ENCODE measurements around the gene ENAM.

DNA sequence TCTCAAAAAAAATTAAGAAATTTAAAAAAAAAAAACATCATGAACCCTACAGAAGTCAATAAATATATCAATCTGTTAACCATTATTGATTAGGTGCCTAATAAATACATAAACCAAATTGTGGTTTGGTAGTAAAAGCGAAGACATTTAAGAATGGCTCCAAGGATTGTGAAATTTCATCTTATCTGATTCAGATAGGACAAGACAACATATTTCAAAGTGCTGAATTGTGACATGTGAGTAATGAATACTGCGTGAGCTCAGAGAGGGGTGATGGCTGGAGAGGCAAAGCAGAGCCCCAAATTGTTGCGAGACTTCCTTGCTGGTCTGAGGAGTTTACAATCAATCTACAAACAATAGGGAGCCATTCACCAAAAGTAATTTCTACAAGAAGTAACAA lies 28.2 kb upstream of the ENAM start:
- TF ChIP-seq, protein P1, sequence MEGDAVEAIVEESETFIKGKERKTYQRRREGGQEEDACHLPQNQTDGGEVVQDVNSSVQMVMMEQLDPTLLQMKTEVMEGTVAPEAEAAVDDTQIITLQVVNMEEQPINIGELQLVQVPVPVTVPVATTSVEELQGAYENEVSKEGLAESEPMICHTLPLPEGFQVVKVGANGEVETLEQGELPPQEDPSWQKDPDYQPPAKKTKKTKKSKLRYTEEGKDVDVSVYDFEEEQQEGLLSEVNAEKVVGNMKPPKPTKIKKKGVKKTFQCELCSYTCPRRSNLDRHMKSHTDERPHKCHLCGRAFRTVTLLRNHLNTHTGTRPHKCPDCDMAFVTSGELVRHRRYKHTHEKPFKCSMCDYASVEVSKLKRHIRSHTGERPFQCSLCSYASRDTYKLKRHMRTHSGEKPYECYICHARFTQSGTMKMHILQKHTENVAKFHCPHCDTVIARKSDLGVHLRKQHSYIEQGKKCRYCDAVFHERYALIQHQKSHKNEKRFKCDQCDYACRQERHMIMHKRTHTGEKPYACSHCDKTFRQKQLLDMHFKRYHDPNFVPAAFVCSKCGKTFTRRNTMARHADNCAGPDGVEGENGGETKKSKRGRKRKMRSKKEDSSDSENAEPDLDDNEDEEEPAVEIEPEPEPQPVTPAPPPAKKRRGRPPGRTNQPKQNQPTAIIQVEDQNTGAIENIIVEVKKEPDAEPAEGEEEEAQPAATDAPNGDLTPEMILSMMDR (IDR thresholded peaks at IDR 0.05 in 8 of 11, conservative IDR thresholded peaks at IDR 0.05 in 3 of 11): no peak
- no peak for TF ChIP-seq POLR2AphosphoS5 (IDR thresholded peaks at IDR 0.05)
- no peak for TF ChIP-seq POLR2A (IDR thresholded peaks at IDR 0.05)
